WERI-Rb-1 (cell line): ENCODE results near the gene CDK6.

ENCODE experiments used
- DNase-seq: peaks from one replicate; pipeline ENCODE4 v3.0.0-alpha.2; 2020
- H3K27ac ChIP-seq: fragments of 250-450 bp; sonication (Bioruptor Pico); 2 replicates; pipeline ENCODE4 v1.5.1; 2020; ENCODE audit warnings: mild to moderate bottlenecking, moderate library complexity
- H3K27me3 ChIP-seq: fragments of 250-450 bp; sonication (Bioruptor Pico); 2 replicates; pipeline ENCODE4 v1.5.1; 2021; ENCODE audit warnings: mild to moderate bottlenecking, low read depth, moderate library complexity; ENCODE audit not compliant: insufficient read depth, severe bottlenecking
- H3K36me3 ChIP-seq: fragments of 250-450 bp; sonication (Bioruptor Pico); 2 replicates; pipeline ENCODE4 v1.5.1; 2020; ENCODE audit warnings: mild to moderate bottlenecking, moderate library complexity
- H3K4me3 ChIP-seq: 2 replicates; pipeline ENCODE4 v1.5.1; 2011; ENCODE audit warnings: low read depth, mild to moderate bottlenecking, control low read depth, low read length
- H3K9me3 ChIP-seq: fragments of 250-450 bp; sonication (Bioruptor Pico); 2 replicates; pipeline ENCODE4 v1.5.1; 2021; ENCODE audit warnings: mild to moderate bottlenecking, moderate library complexity; ENCODE audit not compliant: severe bottlenecking
- CTCF ChIP-seq: IDR thresholded peaks from 2 replicates; pipeline ENCODE4 v1.5.1; 2011; ENCODE audit warnings: low read depth, mild to moderate bottlenecking, control low read depth, inconsistent platforms, low read length

The CDK6 gene

GRCh38 chr7:92639213-92639896 is 197.0 kb downstream of the CDK6 start:
- no peaks in the 10 kb centered on the region for H3K36me3 ChIP-seq
- DNase-seq: no peak
- H3K9me3 ChIP-seq: no peaks in the 10 kb centered on the region
- no peak for TF ChIP-seq CTCF
- no peak overlapping the region for H3K27ac ChIP-seq
- no peak overlapping the region for H3K4me3 ChIP-seq
- H3K27me3 ChIP-seq: no peaks in the 10 kb centered on the region

DNA sequence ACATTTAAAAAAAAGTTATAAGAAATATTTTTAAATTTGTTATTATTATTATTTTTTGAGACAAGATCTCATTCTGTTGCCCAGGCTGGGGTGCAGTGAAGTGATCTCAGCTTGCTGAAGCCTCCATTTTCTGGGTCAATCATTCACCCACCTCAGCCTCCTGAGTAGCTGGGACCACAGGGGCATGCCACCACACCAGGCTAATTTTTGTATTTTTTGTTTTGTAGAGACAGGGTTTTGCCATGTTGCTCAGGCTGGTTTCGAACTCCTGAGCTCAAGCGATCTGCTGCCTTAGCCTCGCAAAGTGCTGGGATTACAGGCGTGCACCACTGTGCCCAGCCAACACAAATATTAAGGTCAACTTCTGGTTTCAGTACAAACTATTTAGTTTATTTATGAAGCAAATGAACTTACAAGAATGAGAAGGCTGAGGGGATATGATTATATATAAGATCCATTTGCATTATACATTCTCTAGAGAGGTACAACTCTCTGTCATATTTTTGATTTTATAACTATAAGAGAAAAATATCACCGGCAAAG is 200.3 kb downstream of the CDK6 start:
- Histone ChIP-seq H3K27ac (no peak overlapping the region; the same call in 1 of the 2 replicates), H3K4me3 (no peak overlapping the region), H3K9me3 (no peaks in the 10 kb centered on the region), H3K27me3 (no peaks in the 10 kb centered on the region), H3K36me3 (no peaks in the 10 kb centered on the region)
- no peak for TF ChIP-seq CTCF
- DNase-seq: no peak

DNA sequence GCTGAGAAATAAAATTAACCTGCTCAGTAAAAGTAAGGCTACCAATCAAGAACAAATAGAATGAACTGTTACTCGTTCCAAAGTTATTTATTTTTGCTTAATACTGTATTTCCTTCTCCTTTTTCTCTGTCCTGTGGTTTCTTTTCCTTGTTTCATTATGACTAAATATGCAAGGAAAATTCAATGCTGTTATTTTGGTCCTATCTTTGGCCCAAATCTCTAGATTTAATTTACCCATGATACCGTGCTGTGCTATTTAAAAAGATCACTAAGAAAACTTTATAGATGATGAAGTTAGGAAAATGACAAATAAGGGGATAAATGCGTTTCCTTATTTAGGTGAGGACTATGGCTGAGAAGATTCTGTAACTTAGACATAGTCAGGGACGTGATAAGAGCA is 200.8 kb downstream of the CDK6 start:
- Histone ChIP-seq H3K4me3 (no peak overlapping the region), H3K36me3 (no peaks in the 10 kb centered on the region), H3K27me3 (no peaks in the 10 kb centered on the region), H3K9me3 (no peaks in the 10 kb centered on the region), H3K27ac (peak overlapping the region; percentile 70)
- TF ChIP-seq CTCF: no peak
- no peak for DNase-seq

GRCh38 chr7:92634924-92635519 is 201.4 kb downstream of the CDK6 start:
- peak overlapping the region; percentile 17 for H3K4me3 ChIP-seq
- TF ChIP-seq CTCF: no peak
- no peaks in the 10 kb centered on the region for H3K27me3 ChIP-seq
- H3K9me3 ChIP-seq: peaks cover 2% of the 10 kb centered on the region
- peak overlapping the region; percentile 70 for H3K27ac ChIP-seq
- no peaks in the 10 kb centered on the region for H3K36me3 ChIP-seq
- peak; percentile 47 for DNase-seq

DNA sequence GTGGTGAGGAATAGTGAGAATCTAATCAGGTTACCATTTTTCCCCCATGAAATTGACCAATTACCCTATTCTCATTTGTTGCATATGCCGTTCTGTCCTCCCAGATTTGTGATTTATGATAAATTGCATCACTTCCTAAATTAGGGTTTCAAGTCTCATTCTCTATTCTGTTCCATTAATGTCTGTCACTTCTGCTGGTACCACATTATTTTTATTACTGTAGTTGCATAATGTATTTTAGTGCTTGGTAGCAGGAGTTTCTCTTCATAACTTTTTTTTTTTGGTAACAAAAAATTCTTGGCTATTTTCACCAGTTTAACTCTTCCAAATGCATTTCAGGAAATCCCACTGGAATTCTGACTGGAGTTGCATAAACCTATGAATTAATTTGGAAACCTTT is 202.2 kb downstream of the CDK6 start:
- no peak for DNase-seq
- no peak for TF ChIP-seq CTCF
- Histone ChIP-seq H3K27ac (no peak overlapping the region), H3K4me3 (no peak overlapping the region), H3K27me3 (no peaks in the 10 kb centered on the region), H3K36me3 (no peaks in the 10 kb centered on the region), H3K9me3 (peaks cover 7% of the 10 kb centered on the region)
